GM12874 (cell line): ENCODE results near the gene TACSTD2.

Source experiments
- CTCF ChIP-seq: IDR thresholded peaks from 2 replicates; pipeline ENCODE4 v1.5.1; 2011; ENCODE audit warnings: low read depth, mild to moderate bottlenecking, control low read depth, low read length, moderate library complexity; ENCODE audit not compliant: insufficient read depth

Gene TACSTD2

DNA sequence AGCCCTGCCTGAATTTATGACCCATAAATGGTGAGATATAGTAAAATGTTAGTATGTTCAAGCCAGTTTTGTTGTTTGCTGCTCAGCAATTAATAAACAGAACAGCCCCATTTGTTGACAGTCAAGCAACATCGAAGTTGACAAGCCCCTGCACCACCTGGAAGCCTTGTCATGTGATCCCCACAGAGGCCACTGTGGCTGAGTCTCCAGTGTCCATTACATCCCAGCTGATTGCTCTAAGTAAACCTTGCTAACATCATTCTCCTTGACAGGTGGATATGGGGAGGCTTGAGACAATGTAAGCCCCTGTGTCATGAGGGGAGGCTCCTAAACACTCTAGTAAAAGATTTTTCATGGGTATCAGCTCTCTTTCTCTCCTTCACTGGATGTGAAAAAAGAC is 17.5 kb upstream of the TACSTD2 start:
- TF ChIP-seq CTCF = no peak

- TF ChIP-seq CTCF = no peak
These were observed 15.6 kb upstream of the TACSTD2 start for GRCh38 chr1:58592522-58593134.

DNA sequence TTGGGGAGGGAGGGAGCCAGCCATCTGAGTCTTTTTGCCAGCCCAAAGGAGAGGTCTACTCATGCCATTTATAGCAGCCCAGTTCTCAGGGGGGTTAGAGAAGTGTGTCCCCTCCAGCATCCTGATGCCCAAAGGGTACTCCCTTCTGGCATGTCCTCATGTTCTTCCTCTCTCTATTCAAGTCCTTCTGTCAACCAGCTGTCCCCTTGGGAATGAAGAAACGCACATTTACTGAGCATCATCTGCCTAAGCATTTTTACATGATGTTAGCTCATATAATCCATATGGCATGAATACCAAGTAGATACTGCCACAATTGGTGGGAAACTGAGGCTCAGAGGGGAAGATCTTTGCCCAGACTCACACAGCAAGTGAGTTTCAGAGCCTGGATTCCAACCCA is 14.8 kb upstream of the TACSTD2 start:
- no peak for TF ChIP-seq CTCF

- TF ChIP-seq CTCF = no peak
These were observed 13.0 kb upstream of the TACSTD2 start for GRCh38 chr1:58590019-58590418.

- TF ChIP-seq CTCF = no peak
These were observed 11.3 kb upstream of the TACSTD2 start for GRCh38 chr1:58588396-58588795.

DNA sequence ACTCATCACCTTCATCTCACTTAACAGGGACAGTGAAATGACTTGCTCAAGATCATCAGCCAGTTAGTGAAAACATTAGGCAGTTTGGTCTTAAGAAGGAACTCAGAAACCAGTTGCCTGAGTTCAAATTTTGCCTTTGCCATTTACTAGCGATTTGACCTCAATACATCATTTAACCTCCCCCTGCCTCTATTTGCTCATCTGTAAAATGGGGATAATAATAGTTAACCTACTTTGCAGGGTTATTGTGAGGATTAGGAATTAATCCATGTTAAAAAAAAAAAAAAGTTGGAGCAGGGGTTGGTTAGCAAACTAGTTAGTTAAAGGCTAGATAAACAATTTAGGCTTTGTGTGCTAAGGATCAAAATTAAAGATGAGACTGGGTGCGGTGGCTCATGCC is 10.6 kb upstream of the TACSTD2 start:
- TF ChIP-seq CTCF = no peak

DNA sequence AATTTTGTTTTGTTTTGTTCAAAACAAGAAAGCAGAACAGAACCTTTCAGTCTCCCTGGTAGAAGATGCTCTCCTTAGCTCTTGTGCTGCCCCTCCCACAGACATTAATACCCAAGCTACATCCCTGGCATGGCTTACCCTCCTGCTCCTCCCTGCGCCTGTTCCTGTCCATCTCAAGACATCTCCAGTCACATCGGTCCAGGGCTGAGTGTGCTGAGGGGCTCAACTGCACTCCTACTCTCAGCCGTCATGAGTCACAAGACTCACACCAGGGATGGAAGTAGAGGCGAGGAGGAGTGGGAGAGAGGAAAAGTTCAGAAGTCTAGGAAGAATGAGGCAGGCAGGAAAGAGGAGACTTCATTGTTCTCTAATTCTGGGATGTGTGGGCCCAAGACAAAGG is 9.2 kb upstream of the TACSTD2 start:
- TF ChIP-seq CTCF = no peak

DNA sequence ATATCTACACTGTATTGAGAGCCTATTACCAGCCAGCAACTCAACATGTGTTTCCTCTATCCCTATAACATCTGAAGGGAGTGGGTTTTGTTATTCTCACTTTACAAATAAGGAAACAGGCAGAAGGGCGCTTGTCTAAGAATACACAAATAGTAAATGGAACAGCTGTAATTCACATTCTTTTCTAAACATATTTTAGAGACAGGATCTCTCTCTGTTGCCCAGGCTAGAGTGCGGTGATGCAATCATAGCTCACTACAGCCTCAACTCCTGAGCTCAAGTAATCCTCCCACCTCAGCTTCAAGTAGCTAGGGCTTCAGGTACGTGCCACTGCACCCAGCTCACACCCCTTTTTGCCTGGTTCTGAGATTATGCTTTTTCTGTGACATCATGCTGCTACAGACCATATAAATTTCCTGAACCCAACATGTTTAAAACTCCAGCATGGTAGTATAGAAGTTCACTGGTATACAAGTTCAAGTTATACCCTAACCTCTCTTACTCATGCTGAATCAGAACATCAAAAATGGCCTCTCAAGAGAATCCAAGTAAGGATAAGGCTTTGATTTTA is 8.6 kb upstream of the TACSTD2 start:
- TF ChIP-seq CTCF = no peak
